ENCODE data around the gene ACER2.

- TF ChIP-seq SOX15 (CRISPR knock-in tag; IDR thresholded peaks at IDR 0.05) (no peak), CTCF (IDR thresholded peaks at IDR 0.05) (no peak), ZMAT4 (CRISPR knock-in tag; IDR thresholded peaks at IDR 0.05) (no peak), PREB (CRISPR knock-in tag; IDR thresholded peaks at IDR 0.05; ENCODE audit: borderline replicate concordance) (no peak), USF2 (CRISPR knock-in tag; IDR thresholded peaks at IDR 0.05) (no peak), IRF1 (CRISPR knock-in tag; IDR thresholded peaks at IDR 0.05) (no peak), GRHL2 (CRISPR knock-in tag; IDR thresholded peaks at IDR 0.05; ENCODE audit: insufficient replicate concordance, severe bottlenecking) (no peak), E2F5 (CRISPR knock-in tag; IDR thresholded peaks at IDR 0.05) (no peak)
Observed at GRCh38 chr9:19461135-19461534, 52.3 kb downstream of the ACER2 start.
